Stimulated activated CD8-positive, alpha-beta memory T cell treated with anti-CD3 and anti-CD28 coated beads, Interleukin-15, amount 100 ng/mL, for 1 hour (primary cell): ENCODE data around the gene CHST4.
"Not testable (repeated sequence)": the region's sequence is repeated elsewhere in the genome, so short reads cannot be mapped to it uniquely, and the experiment has no call there.

Source experiments
- DNase-seq: peaks from one replicate; pipeline ENCODE4 v3.0.0-alpha.2; 2020; ENCODE audit warnings: low read depth

The CHST4 gene

DNA sequence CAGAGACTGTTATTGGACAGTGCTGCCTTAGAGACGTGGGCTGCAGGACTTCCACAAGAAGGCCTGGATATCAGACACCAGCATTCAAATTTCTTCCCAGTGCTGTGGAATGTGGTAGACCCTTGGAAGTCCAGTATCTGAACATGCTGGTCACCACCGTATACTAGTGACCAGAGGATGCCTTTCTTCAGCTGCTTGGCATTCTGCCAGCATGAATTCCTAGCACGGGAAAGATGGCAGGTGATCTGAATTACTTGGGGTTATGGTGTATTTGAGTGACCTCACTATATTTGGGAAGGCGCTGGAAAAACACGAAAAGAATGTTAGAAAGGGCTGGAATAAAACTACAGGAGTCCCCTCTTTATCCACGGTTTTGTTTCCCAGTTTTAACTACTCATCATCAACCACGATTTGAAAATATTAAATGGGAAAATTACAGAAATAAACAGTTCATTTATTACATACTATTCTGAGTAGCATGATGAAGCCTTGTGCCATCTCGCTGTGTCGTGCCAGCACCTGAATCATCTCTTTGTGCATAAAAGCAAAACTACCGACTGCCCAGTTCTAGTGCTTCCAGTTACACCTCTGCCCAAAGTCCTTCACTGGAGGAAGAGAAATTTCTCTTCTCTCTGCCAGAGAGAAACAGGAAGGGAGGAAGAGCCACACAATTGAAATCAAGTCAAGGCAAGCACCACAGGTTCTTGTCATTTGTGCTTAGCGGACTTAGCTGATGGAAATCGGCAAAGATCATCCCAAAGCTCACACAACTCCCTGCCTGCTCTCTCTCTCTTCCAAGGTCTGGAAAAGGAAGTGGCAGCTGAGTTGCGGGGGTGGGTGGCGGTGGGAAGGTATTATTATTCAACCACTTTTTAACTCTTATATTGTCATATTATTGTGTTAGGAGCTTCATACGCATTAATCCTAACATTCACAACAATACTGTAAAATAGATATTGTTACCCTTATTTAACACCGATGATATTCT is 1.4 kb upstream of the CHST4 start:
- no peak for DNase-seq

DNA sequence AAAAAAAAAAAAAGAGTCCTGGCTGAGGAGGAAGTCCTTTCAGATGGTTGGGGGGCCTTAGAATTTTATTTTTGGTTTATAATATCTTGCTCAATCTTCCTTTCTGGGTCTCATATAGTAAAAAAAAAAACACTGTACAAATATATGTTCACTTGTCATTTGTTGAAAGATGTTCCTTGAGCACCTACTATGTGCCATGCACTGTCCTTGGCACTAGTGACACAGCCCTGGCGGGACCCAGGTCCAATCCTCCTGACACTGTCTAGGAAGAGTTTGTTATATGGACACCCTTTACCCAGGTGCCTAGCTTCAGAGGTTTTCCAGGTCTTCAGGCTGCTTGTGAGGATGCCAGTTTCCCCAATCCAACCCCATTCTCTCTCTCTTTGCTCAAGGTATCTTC is 2.0 kb downstream of the CHST4 start:
- DNase-seq = no peak

DNA sequence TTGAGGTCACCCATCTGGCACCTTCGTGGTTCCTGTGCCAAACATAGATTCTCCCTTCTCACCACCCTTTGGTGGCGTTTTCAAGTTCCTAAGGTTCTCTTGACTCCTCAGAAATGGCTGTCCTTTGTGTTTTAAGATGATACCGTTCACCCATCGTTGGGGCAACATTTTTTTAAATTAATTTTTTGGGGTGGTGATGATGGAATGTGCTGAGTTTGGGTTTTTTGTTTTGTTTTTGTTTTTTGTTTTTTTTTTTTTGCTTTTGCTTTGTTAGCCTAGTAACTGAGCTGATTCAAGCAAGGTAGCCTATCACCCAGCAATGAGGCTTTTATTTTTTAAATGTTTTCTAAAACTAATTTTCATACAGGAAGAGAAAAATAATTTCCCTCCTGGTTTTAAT is 2.6 kb downstream of the CHST4 start:
- DNase-seq = no peak

DNA sequence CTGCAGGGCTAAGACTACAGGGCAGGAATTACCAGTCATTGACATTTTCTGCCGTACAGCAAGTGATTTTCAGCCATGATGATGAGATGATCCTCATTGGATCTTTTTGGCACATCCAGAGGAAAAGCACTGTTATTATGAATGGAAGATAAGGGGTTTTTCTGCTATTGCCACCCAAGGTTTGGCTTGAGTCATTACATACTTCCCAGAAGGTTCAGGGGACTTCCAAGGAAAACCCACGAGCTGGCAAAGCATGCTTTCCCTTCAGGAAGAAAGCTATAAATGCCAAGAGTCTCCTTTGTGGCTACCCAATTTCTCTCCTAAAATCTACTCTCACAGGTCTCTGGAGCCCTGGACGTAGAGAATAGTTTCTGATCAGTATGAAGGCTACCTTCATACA is 6.1 kb downstream of the CHST4 start:
- DNase-seq = no peak

DNA sequence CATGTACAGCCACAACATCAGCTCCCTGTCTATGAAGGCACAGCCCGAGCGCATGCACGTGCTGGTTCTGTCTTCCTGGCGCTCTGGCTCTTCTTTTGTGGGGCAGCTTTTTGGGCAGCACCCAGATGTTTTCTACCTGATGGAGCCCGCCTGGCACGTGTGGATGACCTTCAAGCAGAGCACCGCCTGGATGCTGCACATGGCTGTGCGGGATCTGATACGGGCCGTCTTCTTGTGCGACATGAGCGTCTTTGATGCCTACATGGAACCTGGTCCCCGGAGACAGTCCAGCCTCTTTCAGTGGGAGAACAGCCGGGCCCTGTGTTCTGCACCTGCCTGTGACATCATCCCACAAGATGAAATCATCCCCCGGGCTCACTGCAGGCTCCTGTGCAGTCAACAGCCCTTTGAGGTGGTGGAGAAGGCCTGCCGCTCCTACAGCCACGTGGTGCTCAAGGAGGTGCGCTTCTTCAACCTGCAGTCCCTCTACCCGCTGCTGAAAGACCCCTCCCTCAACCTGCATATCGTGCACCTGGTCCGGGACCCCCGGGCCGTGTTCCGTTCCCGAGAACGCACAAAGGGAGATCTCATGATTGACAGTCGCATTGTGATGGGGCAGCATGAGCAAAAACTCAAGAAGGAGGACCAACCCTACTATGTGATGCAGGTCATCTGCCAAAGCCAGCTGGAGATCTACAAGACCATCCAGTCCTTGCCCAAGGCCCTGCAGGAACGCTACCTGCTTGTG is 10.7 kb downstream of the CHST4 start:
- no peak for DNase-seq

DNA sequence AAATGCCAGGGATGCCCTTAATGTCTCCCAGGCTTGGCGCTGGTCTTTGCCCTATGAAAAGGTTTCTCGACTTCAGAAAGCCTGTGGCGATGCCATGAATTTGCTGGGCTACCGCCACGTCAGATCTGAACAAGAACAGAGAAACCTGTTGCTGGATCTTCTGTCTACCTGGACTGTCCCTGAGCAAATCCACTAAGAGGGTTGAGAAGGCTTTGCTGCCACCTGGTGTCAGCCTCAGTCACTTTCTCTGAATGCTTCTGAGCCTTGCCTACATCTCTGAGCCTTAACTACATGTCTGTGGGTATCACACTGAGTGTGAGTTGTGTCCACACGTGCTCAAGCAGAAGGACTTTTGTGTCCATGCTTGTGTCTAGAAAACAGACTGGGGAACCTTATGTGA is 11.4 kb downstream of the CHST4 start:
- DNase-seq = peak; percentile 6

DNA sequence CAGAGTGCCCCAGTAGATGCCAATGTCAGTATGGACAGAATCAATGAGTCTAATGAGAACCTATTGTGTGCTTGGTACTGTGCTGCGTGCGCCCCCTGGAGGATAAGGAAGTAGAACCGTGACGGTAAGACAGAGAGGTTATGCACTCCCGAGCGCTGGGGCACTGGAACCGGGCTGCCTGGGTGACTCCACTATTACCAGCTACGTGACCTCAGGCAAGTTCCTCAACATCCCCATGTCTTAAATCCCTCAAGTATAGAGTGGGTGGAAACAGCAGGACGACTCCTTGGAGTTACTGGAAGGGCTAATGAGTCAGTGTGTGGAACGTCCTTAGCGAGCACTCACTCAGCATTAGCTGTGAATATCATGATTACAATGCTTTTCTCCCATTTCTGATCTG is 16.2 kb downstream of the CHST4 start:
- DNase-seq = peak; percentile 17

DNA sequence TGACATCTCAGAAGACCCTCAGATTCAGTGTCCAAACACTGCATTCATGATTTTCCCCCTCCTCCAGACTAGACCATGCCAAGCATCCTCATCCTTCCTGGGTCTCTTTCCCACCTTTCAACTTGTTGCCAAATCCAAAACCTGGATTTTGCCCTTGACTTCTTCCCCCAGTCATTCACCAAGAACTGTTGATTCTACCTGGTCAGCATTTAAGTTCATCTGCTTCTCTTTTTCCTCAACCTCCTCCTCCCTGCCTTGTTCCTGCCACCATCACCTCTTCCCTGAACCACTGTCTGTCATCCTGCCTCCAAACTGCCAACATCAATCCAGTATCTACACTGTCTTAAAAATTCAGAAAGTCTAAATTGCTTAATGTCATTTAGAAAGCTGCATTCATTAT is 20.9 kb downstream of the CHST4 start:
- no peak for DNase-seq

DNA sequence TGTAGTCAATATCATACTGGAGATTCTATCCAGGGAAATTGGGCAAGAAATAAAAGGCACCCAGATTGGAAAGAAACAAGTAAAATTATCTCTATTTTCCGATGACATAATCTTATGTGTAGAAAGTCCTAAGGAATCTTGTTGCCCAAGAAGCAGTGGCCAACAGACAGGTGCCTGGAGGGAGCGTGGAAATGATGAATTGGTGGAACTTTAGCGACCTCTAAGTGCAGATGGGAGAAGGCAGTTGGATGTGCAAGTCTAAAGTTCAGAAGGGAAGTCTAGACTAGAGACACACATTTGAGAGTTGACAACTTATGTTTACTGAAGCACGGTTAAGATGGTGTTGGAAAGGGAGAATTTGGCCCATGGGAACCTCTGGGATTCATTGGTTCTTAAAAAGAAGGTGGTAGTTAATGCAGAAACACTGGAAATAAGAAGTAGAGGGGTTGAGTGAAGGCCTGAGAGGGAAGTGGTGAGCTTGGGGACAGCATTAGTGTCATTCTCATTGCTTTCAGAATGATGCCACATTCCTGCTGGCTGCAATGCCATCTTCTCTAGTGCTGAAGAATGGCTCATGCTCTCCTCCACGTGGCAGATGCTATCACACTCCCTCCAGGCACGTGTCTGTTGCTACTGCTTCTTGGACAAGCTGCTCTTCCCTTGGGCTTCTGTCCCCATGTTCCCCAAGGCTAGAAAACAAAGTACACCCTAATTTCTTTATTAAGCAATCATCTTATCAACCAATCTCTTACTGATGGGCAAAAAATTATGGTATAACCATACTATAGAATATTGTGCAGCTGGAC is 26.7 kb downstream of the CHST4 start:
- no peak for DNase-seq

DNA sequence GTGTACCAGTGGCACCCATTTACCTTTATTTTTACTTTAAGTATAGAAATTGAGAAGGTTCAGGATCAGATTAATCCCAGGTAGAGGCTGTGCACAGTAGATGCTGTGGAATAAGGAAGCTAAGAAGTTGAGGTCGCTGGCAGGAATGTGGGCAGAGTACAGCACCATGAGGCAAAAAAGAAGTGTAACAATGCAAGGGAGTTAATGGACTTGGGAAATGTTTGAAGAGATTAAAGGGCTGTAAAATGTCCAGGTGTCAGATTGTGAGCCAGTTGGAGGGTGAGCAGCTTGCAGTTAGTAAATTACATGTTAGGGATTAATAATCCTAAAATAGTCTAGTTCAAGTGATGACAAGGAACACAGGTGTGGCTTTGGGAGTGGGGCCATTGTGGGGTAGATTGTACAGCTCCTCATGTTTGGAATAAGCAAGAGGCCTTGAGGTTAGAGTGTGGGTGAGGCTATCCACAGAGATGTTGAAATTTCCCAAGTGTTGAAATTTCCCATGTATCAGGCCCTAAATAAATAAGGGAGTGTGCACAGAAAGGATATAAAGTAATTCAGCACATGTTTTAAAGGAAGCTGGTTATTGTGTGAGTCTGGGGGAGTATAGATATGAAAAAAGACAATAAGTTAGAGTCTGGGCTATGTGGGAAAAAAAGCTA is 29.1 kb downstream of the CHST4 start:
- no peak for DNase-seq

DNA sequence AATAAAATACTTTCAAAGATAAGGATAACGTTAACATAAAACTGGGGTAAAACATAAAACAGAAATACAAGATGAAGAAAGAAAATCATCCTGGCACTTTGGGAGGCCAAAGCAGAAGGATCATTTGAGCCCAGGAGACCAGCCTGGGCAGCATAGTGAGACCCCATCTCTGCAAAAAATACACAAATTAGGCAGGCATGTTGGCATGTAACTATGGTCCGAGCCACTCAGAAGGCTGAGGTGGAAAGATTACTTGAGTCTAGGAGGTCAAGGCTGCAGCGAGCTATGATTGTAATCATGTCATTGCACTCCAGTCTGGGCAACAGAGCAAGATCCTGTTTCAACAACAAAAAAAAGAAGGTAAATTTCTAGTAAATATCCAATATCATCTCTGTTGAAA is 31.1 kb downstream of the CHST4 start:
- DNase-seq = no peak

DNA sequence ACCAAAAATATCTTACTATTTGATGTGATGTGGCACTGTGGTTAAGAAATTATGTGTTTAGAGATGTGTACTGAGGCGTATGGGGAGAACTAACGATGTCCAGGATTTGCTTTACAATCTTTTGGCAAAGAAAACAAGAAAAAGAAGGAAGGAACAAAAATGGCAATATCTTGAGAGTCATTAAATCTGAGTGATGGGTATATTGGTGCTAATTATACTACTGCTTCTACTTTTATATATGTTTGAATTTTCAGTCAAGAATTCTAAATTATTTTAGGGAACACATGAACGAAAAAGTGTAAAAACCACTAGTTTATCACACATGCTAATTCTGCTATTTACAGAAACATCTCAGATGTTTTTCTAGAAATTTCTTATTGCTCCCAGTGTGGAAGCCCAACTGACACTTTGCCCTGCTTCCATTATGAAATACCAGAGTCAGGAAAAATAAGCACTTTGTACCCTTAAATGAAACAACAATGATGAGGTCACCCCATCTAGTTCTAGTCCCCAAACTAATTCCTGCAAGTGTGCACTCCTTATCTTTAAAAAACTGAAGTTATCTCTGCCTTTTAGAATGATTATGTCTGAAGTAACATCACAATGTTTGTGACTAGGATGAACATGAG is 31.8 kb downstream of the CHST4 start:
- DNase-seq = no peak

DNA sequence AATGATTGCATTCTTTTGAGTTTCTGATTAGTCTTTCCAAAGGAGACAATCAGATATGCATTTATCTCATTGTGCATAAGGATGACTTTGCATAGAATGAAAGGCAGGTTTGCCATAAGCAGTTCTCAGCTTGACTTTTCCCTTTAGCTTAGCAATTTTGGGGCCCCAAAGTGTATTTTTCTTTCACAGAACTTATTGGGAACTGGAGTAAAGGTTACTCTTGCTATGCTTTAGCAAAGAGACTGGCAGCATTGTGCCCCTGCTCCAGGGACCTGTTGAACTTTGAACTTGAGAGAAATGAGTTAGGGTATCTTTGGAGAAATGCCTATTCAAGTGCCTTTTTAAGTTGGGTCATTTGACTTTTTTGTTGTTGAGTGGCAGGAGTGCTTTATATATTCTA is 33.6 kb downstream of the CHST4 start:
- no peak for DNase-seq

DNA sequence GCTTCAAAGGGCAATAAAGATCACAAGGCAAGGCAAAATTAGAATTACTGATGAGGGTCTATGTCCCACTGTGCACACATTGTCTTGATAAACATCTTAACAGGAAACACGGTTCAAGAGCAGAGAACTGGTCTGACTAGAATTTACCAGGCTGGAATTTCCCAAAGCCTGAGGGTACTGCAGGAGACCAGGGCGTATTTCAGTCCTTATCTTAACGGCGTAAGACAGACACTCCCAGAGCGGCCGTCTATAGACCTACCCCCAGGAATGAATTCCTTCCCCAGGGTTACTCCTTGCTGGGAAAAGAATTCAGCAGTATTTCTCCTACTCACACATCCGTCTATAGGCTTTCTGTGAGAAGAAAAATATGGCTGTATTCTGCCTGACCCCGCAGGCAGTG is 35.7 kb downstream of the CHST4 start:
- DNase-seq = not testable (repeated sequence)

DNA sequence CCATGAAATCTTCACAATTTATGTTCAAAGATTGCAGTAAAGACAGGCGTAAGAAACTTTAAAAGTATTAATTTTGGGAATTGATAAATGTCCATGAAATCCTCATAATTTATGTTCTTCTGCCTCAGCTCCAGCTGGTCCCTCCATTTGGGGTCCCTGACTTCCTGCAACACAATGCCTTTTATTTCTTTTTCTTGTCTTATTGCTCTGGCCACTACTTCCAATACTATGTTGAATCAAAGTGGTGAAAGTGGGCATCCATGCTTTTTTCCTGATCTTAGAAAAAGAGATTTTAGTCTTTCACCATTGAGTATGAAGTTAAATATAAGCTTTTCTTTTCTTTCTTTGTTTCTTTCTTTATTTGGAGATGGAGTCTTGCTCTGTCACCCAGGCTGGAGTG is 36.3 kb downstream of the CHST4 start:
- DNase-seq = no peak

DNA sequence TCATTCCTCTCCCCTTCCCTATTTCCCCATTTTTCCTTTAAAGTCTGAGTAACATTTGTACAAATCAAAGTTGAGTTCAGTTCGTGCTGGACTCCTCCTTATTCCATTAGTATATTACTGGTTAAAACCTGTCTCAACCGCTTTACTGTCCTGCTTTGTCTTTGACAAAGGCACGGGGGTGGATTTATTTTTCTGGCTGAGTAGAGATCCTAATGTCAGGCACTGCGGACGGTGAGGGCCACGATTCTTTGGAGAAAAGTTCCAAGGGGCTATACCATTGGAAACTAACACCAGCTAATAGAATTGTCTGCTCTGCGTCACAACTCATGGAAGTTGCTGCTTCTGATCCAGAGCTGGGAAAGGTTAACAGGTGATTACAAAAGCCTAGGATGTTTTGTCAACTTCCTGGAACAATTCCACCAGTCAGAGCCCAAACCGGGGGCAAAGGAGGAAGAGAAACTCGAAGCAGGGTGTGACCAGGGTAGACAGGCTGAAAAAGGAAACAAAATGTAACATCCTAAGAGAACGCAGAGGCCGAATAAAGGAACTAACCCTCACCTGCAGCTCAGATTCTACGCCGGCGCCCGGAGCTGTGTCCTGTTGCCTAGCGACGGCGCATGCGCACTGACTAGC is 38.2 kb downstream of the CHST4 start:
- DNase-seq = no peak

DNA sequence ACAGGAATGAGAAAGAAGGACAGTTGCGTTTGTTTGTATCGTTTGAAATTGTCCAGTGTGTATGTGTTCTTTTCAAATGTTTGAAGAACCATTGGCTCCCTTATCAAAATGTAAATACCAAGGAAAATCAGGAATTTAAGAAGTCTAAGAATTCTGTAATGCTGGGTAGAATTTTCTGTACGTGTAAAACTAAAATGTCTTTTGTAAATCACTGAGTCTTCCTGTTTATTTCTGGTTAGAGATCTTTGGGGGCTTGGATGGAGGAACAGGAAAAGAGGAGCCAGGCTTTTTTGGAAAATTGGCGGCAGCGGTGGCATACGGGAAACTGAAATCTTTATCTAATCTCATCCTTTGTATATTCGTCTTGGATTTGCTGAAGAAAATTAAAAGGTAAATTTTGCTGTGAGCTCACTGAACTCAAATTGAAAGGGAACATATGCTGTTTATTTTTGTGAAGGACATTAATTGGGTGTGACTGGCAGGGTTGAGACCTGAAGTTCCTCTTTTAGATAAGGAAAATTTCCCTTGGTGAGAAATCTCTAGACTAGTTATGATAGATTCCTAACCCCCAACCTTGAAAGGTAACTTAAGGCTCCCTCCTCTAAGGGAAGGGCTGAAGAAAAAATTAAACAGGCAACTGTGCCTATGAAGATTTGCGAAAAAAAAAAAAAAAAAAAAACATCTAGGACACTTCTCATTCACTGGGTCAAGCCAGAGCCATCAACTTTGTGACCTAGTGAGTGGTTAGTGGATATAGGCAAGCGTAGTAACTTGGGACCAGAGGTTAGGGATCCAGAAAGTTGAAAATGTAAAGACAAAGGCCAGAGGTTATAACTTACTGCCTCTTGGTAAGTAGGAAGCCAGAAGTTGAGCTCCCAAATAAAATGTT is 39.8 kb downstream of the CHST4 start:
- no peak for DNase-seq

DNA sequence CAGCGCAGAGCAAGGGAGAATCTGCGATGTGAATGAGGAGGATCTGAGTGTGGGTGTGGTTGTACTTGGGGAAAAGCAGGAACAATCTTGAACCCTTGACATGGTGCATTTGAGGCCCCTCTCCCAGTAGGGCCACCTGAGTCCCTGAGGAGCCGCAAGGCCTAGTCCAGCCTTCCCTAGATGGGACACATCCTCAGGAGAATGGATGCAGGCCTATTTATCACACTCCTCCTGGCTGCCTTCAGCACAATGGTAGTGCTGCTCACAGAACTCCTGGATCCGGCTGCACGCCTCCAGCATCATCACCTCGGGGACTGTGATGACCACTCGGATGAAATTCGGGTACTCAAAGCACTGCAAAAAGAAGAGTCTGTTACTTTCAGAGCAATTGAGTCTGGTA is 41.7 kb downstream of the CHST4 start:
- no peak for DNase-seq

DNA sequence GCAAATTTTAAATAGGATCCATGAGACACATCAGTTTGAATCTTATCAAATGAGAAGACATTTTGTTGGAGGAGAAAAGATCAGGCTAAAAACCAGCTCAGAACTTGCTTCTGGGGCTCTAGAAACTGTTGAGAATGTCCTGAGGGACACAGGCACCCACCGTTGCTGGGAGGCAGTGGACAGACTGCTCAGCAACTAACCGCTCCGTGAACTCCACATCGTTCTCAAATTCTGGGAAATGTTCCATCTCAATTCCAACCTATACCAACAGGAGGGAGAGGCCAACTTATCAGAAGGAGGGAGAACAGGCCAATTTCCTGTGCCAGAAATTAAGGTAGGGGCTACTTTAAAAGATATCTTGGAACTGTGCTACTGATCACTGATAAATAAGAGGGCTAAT is 42.3 kb downstream of the CHST4 start:
- no peak for DNase-seq

DNA sequence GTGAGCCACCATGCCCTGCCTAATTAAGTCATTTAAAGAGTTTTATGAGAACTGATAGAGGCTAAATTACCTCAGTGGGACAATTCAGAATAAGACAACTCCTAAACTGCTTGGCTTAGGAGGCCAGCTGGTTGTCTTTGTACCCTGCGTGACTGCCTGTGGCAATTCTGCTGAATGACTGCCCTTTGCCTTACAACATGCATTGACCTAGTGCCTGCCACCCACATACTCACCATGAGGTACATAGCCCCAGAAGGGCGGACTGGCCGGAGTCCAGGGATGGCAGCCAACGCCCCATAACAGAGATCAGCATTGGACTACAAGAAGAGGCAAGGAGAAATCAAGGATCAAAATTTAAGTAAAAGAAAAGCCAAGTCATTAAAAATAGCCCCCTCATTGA is 43.4 kb downstream of the CHST4 start:
- no peak for DNase-seq
